ENCODE results near the gene GLG1.

DNA sequence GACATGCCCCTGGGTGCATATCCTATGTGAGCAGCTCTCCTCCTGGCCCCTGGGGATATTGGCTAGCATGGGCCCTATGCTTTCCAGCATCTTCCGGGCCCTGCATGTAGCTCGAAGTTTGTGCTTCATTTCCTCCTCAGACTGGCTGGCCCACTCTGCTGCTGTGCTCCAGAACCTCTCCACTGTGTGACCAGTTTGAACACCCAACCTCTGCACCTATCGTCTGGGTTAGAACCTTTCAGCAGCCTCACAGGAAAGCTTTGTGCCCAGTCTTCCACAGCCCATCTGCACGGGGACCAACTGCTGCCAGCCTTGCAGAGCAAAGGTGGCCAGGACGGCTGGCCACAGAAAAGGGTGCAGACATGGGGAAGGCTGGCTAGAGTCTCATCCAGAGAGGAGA lies 175.4 kb downstream of the GLG1 start:
- TF ChIP-seq, protein P1, sequence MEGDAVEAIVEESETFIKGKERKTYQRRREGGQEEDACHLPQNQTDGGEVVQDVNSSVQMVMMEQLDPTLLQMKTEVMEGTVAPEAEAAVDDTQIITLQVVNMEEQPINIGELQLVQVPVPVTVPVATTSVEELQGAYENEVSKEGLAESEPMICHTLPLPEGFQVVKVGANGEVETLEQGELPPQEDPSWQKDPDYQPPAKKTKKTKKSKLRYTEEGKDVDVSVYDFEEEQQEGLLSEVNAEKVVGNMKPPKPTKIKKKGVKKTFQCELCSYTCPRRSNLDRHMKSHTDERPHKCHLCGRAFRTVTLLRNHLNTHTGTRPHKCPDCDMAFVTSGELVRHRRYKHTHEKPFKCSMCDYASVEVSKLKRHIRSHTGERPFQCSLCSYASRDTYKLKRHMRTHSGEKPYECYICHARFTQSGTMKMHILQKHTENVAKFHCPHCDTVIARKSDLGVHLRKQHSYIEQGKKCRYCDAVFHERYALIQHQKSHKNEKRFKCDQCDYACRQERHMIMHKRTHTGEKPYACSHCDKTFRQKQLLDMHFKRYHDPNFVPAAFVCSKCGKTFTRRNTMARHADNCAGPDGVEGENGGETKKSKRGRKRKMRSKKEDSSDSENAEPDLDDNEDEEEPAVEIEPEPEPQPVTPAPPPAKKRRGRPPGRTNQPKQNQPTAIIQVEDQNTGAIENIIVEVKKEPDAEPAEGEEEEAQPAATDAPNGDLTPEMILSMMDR (conservative IDR thresholded peaks at IDR 0.05 in 1 of 2, IDR thresholded peaks at IDR 0.05 in 1 of 2; ENCODE audit: extremely low read depth in 1 of 2, insufficient read depth in 1 of 2, low read depth in 1 of 2, low read length in 2 of 2) = no peak
- TF ChIP-seq EZH2 (IDR thresholded peaks at IDR 0.05; ENCODE audit: borderline replicate concordance, low read length) = no peak
